DND-41 (cell line): Measurements from ENCODE around the gene PABPC1L.

Experiments used
- CTCF ChIP-seq: IDR thresholded peaks from 2 replicates; pipeline ENCODE4 v1.5.1; 2012; ENCODE audit warnings: borderline replicate concordance, low read length, moderate library complexity, mild to moderate bottlenecking; ENCODE audit not compliant: poor library complexity, severe bottlenecking; ENCODE audit errors: extremely low read depth
- EZH2 ChIP-seq: IDR thresholded peaks from 3 replicates; pipeline ENCODE4 v1.6.1; 2012; ENCODE audit warnings: borderline replicate concordance, low read depth, mild to moderate bottlenecking, moderate library complexity, low read length, inconsistent platforms; ENCODE audit not compliant: severe bottlenecking

- TF ChIP-seq CTCF (no peak), EZH2 (no peak)
Observed at GRCh38 chr20:44896583-44896982, 13.3 kb upstream of the PABPC1L start.
